Heart left ventricle (tissue), 16 donors: ENCODE results near the gene KCNG2. TPM values are rescaled to one million over a fixed set of nuclear protein-coding genes. Genes with fewer than 3 reads are reported as not detected.

Experiments used
- ATAC-seq, 4 donors: fragments of 200-7000 bp; cut with Tn5 transposase; one replicate each; pipeline ENCODE4 v1.9.1; 2020 to 2022; ENCODE audit warnings: moderate library complexity in 4 of 4, mild to moderate bottlenecking in 3 of 4, moderate number of reproducible peaks in 1 of 4
- DNase-seq, 5 donors: peaks; one replicate each; pipeline ENCODE4 v3.0.0-alpha.2; 2020
- H3K27ac ChIP-seq, 12 donors: fragments of 200-600 bp; sonication (generic) in 4 of 12; one replicate each; pipeline versions ENCODE4 v1.5.0 to v1.8.0; 2016 to 2022; ENCODE audit warnings: mild to moderate bottlenecking in 2 of 12
- H3K27me3 ChIP-seq, 9 donors: fragments of 200-600 bp; sonication (generic) in 2 of 9; one replicate each; pipeline versions ENCODE4 v1.5.1 to v1.8.0; 2016 to 2022; ENCODE audit warnings: mild to moderate bottlenecking in 3 of 9
- H3K36me3 ChIP-seq, 9 donors: fragments of 200-600 bp; sonication (generic) in 2 of 9; one replicate each; pipeline versions ENCODE4 v1.5.0 to v1.8.0; 2018 to 2022; ENCODE audit warnings: mild to moderate bottlenecking in 2 of 9
- H3K4me1 ChIP-seq, 12 donors: fragments of 200-600 bp; sonication (generic) in 4 of 12; one replicate each; pipeline versions ENCODE4 v1.5.0 to v1.8.0; 2016 to 2022; ENCODE audit warnings: mild to moderate bottlenecking in 3 of 12
- H3K4me3 ChIP-seq, 12 donors: fragments of 200-600 bp; sonication (generic) in 4 of 12; one replicate each; pipeline versions ENCODE4 v1.5.0 to v1.8.0; 2017 to 2022; ENCODE audit warnings: mild to moderate bottlenecking in 9 of 12, moderate library complexity in 4 of 12
- H3K9me3 ChIP-seq, 12 donors: fragments of 200-600 bp; sonication (generic) in 4 of 12; one replicate each; pipeline versions ENCODE4 v1.5.0 to v1.8.0; 2016 to 2022; ENCODE audit warnings: mild to moderate bottlenecking in 1 of 12
- CTCF ChIP-seq, 12 donors: fragments of 200-600 bp; sonication (generic) in 4 of 12; IDR thresholded peaks; one replicate each; pipeline versions ENCODE4 v1.5.0 to v1.8.0; 2018 to 2022; ENCODE audit warnings: antibody characterized with exemption in 12 of 12, mild to moderate bottlenecking in 5 of 12
- POLR2A ChIP-seq, 2 donors: fragments of 450-650 bp; IDR thresholded peaks; one replicate each; pipeline ENCODE4 v1.6.1; 2017; ENCODE audit warnings: antibody characterized with exemption in 2 of 2, mild to moderate bottlenecking in 2 of 2, moderate library complexity in 2 of 2
- WGBS, 4 donors: extraction: QIAGEN DNeasy Blood & Tissue Kit in 2 of 4; methylation state at CpG; one replicate each; pipeline versions ENCODE4 v1.1.5 to v1.1.7; 2013 to 2018; 5-methylcytosine and 5-hydroxymethylcytosine counted together
- intact Hi-C, 10 donors: fragments of 100-400 bp; cut with DNase I; formaldehyde crosslinking; loops; one replicate each; pipeline versions ENCODE4 v1.11.1 to v1.14.2; 2022
- polyA plus RNA-seq, 2 donors: library from polyadenylated mRNA; stranded (reverse); fragments of 200-250 nt; gene quantifications; one replicate each; pipeline ENCODE4 v1.2.3, GENCODE V29; 2013
- total RNA-seq, 9 donors: library from RNA; depleted of rRNA in 2 of 9; stranded (reverse); fragments of >200 nt in 2 of 9; fragmentation: NEBNext Ultra II Directional in 3 of 9; extraction: Animal tissue kit (Norgen Biotek cat#: 25700) in 3 of 9; gene quantifications; one replicate each; pipeline versions ENCODE4 v1.1.0 to v1.2.4, GENCODE V29; 2016 to 2023
- donor health status: ischemic (EF 13 %, LVEDD 7.1; RV severe dilation, severe dysfunction).
- donor health status: healthy with polysubstance abuse.
- donor health status: DM: no; HTN: yes; CAD: no.
- donor health status: DM: no; HTN: no; CAD: no.
- donor health status: ischemic (EF 25% LVEDD 6.9; RV normal size, moderate dysfunction).
- donor health status: ischemic (EF 25% LVEDD 5.7; RV mildly dilated, moderate dysfunction).
- donor health status: healthy.
- donor health status: DM: yes; HTN: yes; CAD: no.
- donor health status: ischemic (EF 35%, LVEDD 5.7; RV mildly dilated, moderate dysfunction).
- donor health status: nonischemic (EF 11% LVEDD 7.7; RV severe dilation, severe dysfunction).
- donor health status: DM: yes; HTN: yes; CAD: no.
- donor health status: PGD.
- donor health status: ischemic (EF 29% LVEDD 5.4; RV normal size, mild dysfunction).
- donor health status: nonischemic (EF 23%, LVEDD 6.1; RV moderate dilation, normal function).

KCNG2 gene
- total and polyA plus RNA-seq, 11 donors = 0.07 to 1.5 (median 0.18) TPM; not detected in 8

- DNase-seq (no peak), ATAC-seq (no peak)
- Histone ChIP-seq H3K4me1 (peaks cover 0 to 4% (median 0%) of the 10 kb centered on the region in 12 donors), H3K27me3 (peaks cover 0 to 26% (median 6%) of the 10 kb centered on the region in 9 donors), H3K36me3 (no peaks in the 10 kb centered on the region), H3K27ac (no peak overlapping the region), H3K4me3 (no peak overlapping the region), H3K9me3 (no peaks in the 10 kb centered on the region)
- 86 to 88% (median 87%) methylated on average over 7 of the region's 7 CpGs for WGBS, 4 donors
- intact Hi-C loops = no loop called here
- no peak for TF ChIP-seq CTCF (IDR thresholded peaks at IDR 0.05)
- no peak for TF ChIP-seq POLR2A (IDR thresholded peaks at IDR 0.05)
These were observed 53.8 kb downstream of the KCNG2 start for GRCh38 chr18:79851489-79851888.

GRCh38 chr18:79851950-79852349, 54.2 kb downstream of the KCNG2 start:
- Histone ChIP-seq H3K27me3 (peaks cover 0 to 28% (median 8%) of the 10 kb centered on the region in 9 donors), H3K4me1 (peaks cover 0 to 7% (median 0%) of the 10 kb centered on the region in 12 donors), H3K27ac (no peak overlapping the region), H3K36me3 (no peaks in the 10 kb centered on the region), H3K4me3 (no peak overlapping the region), H3K9me3 (no peaks in the 10 kb centered on the region)
- DNase-seq (peak in 1 of 5 donors; percentile 15), ATAC-seq (no peak)
- WGBS, 4 donors = 81 to 91% (median 86%) methylated on average over 25 of the region's 25 CpGs
- intact Hi-C loops = no loop called here
- TF ChIP-seq CTCF (IDR thresholded peaks at IDR 0.05) (no peak), POLR2A (IDR thresholded peaks at IDR 0.05) (no peak)

GRCh38 chr18:79852561-79853302, 55.0 kb downstream of the KCNG2 start:
- no peak for ATAC-seq

More at GRCh38 chr18:79852561-79853302, 55.0 kb downstream of the KCNG2 start:
- H3K9me3 ChIP-seq = no peaks in the 10 kb centered on the region
- peaks cover 0 to 28% (median 8%) of the 10 kb centered on the region in 9 donors for H3K27me3 ChIP-seq
- H3K27ac ChIP-seq = no peak overlapping the region
- WGBS, 4 donors = 87 to 91% (median 89%) methylated on average over 19 to 33 of the region's 33 CpGs
- TF ChIP-seq POLR2A (IDR thresholded peaks at IDR 0.05) = no peak
- no peak for TF ChIP-seq CTCF (IDR thresholded peaks at IDR 0.05)
- H3K36me3 ChIP-seq = no peaks in the 10 kb centered on the region
- peak in 1 of 5 donors; percentile 10 for DNase-seq
- H3K4me3 ChIP-seq = no peak overlapping the region
- H3K4me1 ChIP-seq = peaks cover 0 to 9% (median 0%) of the 10 kb centered on the region in 12 donors
- intact Hi-C loops = no loop called here
